Measurements from ENCODE around the gene CD1E. TPM values are rescaled to one million over a fixed set of nuclear protein-coding genes. Genes with fewer than 3 reads are reported as not detected.

Gene CD1E
- total and polyA plus RNA-seq, 2 of the 13 experiments (the other 11 are each of a cell fraction or from before 2014, with no cell fraction given) = not detected

DNA sequence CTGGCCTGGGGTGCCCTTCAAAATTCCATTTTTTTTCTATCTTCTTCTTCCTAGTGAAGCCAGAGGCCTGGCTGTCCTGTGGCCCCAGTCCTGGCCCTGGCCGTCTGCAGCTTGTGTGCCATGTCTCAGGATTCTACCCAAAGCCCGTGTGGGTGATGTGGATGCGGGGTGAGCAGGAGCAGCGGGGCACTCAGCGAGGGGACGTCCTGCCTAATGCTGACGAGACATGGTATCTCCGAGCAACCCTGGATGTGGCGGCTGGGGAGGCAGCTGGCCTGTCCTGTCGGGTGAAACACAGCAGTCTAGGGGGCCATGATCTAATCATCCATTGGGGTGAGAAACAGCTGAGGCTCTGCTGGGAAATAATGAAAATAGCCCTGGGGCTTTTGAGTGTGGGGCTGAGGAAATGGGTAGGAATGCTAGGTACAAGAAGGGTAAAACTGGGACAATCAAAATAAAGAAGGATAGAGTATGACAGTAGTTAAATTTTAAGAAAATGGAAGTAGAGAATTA is 2.1 kb downstream of the CD1E start:
- WGBS (ENCODE audit: low lambda C conversion rate) = 4% methylated on average over 10 of the region's 10 CpGs
- no peak overlapping the region for H3K9ac ChIP-seq (ENCODE audit: insufficient read depth, low read depth, low read length)
- intact Hi-C loops (cut with micrococcal nuclease; ENCODE audit: unreplicated experiment) (no loop called here), in situ Hi-C loops (cut with HindIII; ENCODE audit: extremely low pct_ligation_motif_present, low pct_unique_long_range_greater_than_20kb) (no loop called here)
- DNase-seq (ENCODE audit: low spot score) = no peak
- no peak overlapping the region for H3K4me3 ChIP-seq (replicated peaks in 1 of 3; ENCODE audit: insufficient read depth in 1 of 3, low read depth in 2 of 3, low read length in 3 of 3)
- ChIA-PET POLR2A (no interaction called here), CTCF (ENCODE audit: low intra/inter-chr PET ratio, low total read pairs) (no interaction called here)
- H2AFZ ChIP-seq (ENCODE audit: low read length) = no peak overlapping the region
- no peak for ATAC-seq
- peaks cover 30% of the 10 kb centered on the region; the same call in 1 of the 2 replicates for H3K9me3 ChIP-seq (ENCODE audit: low read length)
- H3K27me3 ChIP-seq (ENCODE audit: control insufficient read depth in 1 of 2, insufficient read depth in 2 of 2, low read length in 2 of 2) = 0 out of 5 replicates have a peak, but pooled peaks cover 0 to 1% of the 10 kb centered on the region in 2 experiments
- no peak overlapping the region for H3K27ac ChIP-seq (ENCODE audit: extremely low read length, insufficient read depth, low read length)
- no peaks in the 10 kb centered on the region for H3K79me2 ChIP-seq (ENCODE audit: insufficient read depth, low read length)
- no TSS peak for BruUV-seq (replicated peaks)
- H4K20me1 ChIP-seq (ENCODE audit: insufficient read depth, low read length) = no peaks in the 10 kb centered on the region
- no peak for FAIRE-seq
- no peaks in the 10 kb centered on the region for H3K36me3 ChIP-seq (replicated peaks in 1 of 2; ENCODE audit: control insufficient read depth in 1 of 2, insufficient read depth in 2 of 2, low read length in 2 of 2)
- H3K4me1 ChIP-seq (ENCODE audit: insufficient read depth, low read length) = no peaks in the 10 kb centered on the region
- no peak overlapping the region for H3K4me2 ChIP-seq (ENCODE audit: low read depth, low read length)
- TF ChIP-seq JUND (CRISPR knock-in tag; IDR thresholded peaks at IDR 0.05) (no peak), SP1 (IDR thresholded peaks at IDR 0.05) (no peak), SP1 (CRISPR knock-in tag; IDR thresholded peaks at IDR 0.05) (no peak), THAP9 (CRISPR knock-in tag; IDR thresholded peaks at IDR 0.05; ENCODE audit: borderline replicate concordance) (no peak), ZNF383 (CRISPR knock-in tag; IDR thresholded peaks at IDR 0.05; ENCODE audit: borderline replicate concordance) (no peak), ZNF891 (CRISPR knock-in tag; IDR thresholded peaks at IDR 0.05) (no peak), ZNF781 (CRISPR knock-in tag; IDR thresholded peaks at IDR 0.05; ENCODE audit: borderline replicate concordance, not compliant biosample characterization) (no peak)
- TF ChIP-seq, protein P1, sequence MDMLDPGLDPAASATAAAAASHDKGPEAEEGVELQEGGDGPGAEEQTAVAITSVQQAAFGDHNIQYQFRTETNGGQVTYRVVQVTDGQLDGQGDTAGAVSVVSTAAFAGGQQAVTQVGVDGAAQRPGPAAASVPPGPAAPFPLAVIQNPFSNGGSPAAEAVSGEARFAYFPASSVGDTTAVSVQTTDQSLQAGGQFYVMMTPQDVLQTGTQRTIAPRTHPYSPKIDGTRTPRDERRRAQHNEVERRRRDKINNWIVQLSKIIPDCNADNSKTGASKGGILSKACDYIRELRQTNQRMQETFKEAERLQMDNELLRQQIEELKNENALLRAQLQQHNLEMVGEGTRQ (IDR thresholded peaks at IDR 0.05; ENCODE audit: low read depth, low read length) = no peak
- TF ChIP-seq, protein P1 (CRISPR knock-in tag; IDR thresholded peaks at IDR 0.05; ENCODE audit: borderline replicate concordance) = no peak
- TF ChIP-seq, protein P2, sequence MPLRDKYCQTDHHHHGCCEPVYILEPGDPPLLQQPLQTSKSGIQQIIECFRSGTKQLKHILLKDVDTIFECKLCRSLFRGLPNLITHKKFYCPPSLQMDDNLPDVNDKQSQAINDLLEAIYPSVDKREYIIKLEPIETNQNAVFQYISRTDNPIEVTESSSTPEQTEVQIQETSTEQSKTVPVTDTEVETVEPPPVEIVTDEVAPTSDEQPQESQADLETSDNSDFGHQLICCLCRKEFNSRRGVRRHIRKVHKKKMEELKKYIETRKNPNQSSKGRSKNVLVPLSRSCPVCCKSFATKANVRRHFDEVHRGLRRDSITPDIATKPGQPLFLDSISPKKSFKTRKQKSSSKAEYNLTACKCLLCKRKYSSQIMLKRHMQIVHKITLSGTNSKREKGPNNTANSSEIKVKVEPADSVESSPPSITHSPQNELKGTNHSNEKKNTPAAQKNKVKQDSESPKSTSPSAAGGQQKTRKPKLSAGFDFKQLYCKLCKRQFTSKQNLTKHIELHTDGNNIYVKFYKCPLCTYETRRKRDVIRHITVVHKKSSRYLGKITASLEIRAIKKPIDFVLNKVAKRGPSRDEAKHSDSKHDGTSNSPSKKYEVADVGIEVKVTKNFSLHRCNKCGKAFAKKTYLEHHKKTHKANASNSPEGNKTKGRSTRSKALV (CRISPR knock-in tag; IDR thresholded peaks at IDR 0.05) = no peak
- TF ChIP-seq, protein P3, sequence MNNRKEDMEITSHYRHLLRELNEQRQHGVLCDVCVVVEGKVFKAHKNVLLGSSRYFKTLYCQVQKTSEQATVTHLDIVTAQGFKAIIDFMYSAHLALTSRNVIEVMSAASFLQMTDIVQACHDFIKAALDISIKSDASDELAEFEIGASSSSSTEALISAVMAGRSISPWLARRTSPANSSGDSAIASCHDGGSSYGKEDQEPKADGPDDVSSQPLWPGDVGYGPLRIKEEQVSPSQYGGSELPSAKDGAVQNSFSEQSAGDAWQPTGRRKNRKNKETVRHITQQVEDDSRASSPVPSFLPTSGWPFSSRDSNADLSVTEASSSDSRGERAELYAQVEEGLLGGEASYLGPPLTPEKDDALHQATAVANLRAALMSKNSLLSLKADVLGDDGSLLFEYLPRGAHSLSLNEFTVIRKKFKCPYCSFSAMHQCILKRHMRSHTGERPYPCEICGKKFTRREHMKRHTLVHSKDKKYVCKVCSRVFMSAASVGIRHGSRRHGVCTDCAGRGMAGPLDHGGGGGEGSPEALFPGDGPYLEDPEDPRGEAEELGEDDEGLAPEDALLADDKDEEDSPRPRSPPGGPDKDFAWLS (CRISPR knock-in tag; IDR thresholded peaks at IDR 0.05; ENCODE audit: borderline replicate concordance) = no peak
